Gastroesophageal sphincter (tissue), 3 donors: ENCODE data around the gene GLP2R.

Source experiments
- CTCF ChIP-seq, 4 experiments: fragments of 200-600 bp in 2 of 4; fragments of 450-650 bp in 2 of 4; sonication (generic) in 1 of 4; IDR thresholded peaks; one replicate each; pipeline ENCODE4 v1.5.1; 2017 to 2019; ENCODE audit warnings: antibody characterized with exemption in 4 of 4, mild to moderate bottlenecking in 2 of 4, moderate library complexity in 2 of 4
- EP300 ChIP-seq: sonication (generic); formaldehyde crosslinking; IDR thresholded peaks from one replicate; pipeline ENCODE4 v1.6.1; 2017; ENCODE audit warnings: antibody characterized with exemption, mild to moderate bottlenecking
- POLR2A ChIP-seq, 2 donors: fragments of 450-650 bp; IDR thresholded peaks; one replicate each; pipeline ENCODE4 v1.6.1; 2017; ENCODE audit warnings: antibody characterized with exemption in 2 of 2, mild to moderate bottlenecking in 2 of 2, moderate library complexity in 1 of 2

- no peak for TF ChIP-seq POLR2A (IDR thresholded peaks at IDR 0.05)
- TF ChIP-seq CTCF (IDR thresholded peaks at IDR 0.05): peak in 2 of 4 experiments; percentile 12 to 19
- TF ChIP-seq EP300: no peak
These were observed 16.5 kb downstream of the GLP2R start for GRCh38 chr17:9842057-9842758.
